HepG2 (cell line): ENCODE results near the gene USP2.

Experiments used
- EZH2 ChIP-seq: conservative IDR thresholded peaks from 2 replicates; pipeline ENCODE4 v1.6.1; 2012; ENCODE audit warnings: mild to moderate bottlenecking, low read depth, low read length, moderate library complexity
- YY1 ChIP-seq: IDR thresholded peaks from 2 replicates; pipeline ENCODE4 v1.6.1; 2011; ENCODE audit warnings: low read length, low read depth, moderate library complexity, mild to moderate bottlenecking; ENCODE audit not compliant: insufficient read depth, insufficient replicate concordance

GRCh38 chr11:119344291-119345010 lies 37.0 kb downstream of the USP2 start:
- TF ChIP-seq YY1 (no peak), EZH2 (no peak)
